Astrocyte (in vitro differentiated cells and primary cell): ENCODE measurements around the gene SRM. TPM values are rescaled to one million over a fixed set of nuclear protein-coding genes. Genes with fewer than 3 reads are reported as not detected.

ENCODE experiments used
- DNase-seq: peaks from one replicate; pipeline ENCODE4 v3.0.0-alpha.2; 2010; ENCODE audit warnings: low read depth
- FAIRE-seq: peaks from 2 replicates; lab custom pipeline; 2011; peaks lifted over from hg19 to GRCh38; lab: Jason Lieb, UNC
- H2AFZ ChIP-seq: 2 replicates; pipeline ENCODE4 v1.6.0; 2012; ENCODE audit warnings: low read depth, low read length, inconsistent platforms
- H3K27ac ChIP-seq: 2 replicates; pipeline ENCODE4 v1.5.1; 2011; ENCODE audit warnings: low read depth, low read length, inconsistent platforms
- H3K27me3 ChIP-seq: 2 replicates; pipeline ENCODE4 v1.6.0; 2011; ENCODE audit warnings: low read length, inconsistent platforms; ENCODE audit not compliant: insufficient read depth
- H3K36me3 ChIP-seq: 2 replicates; pipeline ENCODE4 v1.5.1; 2011; ENCODE audit warnings: low read length, inconsistent platforms; ENCODE audit not compliant: insufficient read depth
- H3K4me1 ChIP-seq: 2 replicates; pipeline ENCODE4 v1.5.1; 2011; ENCODE audit warnings: low read length, inconsistent platforms; ENCODE audit not compliant: insufficient read depth
- H3K4me2 ChIP-seq: 2 replicates; pipeline ENCODE4 v1.6.0; 2012; ENCODE audit warnings: low read length, inconsistent platforms
- H3K4me3 ChIP-seq: 2 replicates; pipeline ENCODE4 v1.5.1; 2011; ENCODE audit warnings: low read depth, mild to moderate bottlenecking, low read length, inconsistent platforms; ENCODE audit not compliant: insufficient read depth
- H3K79me2 ChIP-seq: 2 replicates; pipeline ENCODE4 v1.6.0; 2012; ENCODE audit warnings: mild to moderate bottlenecking, low read length, inconsistent platforms; ENCODE audit not compliant: insufficient read depth
- H3K9ac ChIP-seq: 2 replicates; pipeline ENCODE4 v1.6.0; 2012; ENCODE audit warnings: mild to moderate bottlenecking, low read length, inconsistent platforms
- H3K9me3 ChIP-seq: 2 replicates; pipeline ENCODE4 v1.5.1; 2012; ENCODE audit warnings: low read depth, mild to moderate bottlenecking, low read length, inconsistent platforms; ENCODE audit not compliant: insufficient read depth
- H4K20me1 ChIP-seq: 2 replicates; pipeline ENCODE4 v1.6.0; 2012; ENCODE audit warnings: low read length, inconsistent platforms; ENCODE audit not compliant: insufficient read depth
- H3K27ac Mint-ChIP-seq: one replicate; pipeline ENCODE4 v1.8.0; 2021; ENCODE audit warnings: mild to moderate bottlenecking, mixed read lengths; ENCODE audit not compliant: unreplicated experiment
- H3K27me3 Mint-ChIP-seq: one replicate; pipeline ENCODE4 v1.8.0; 2021; ENCODE audit warnings: low read depth, mixed read lengths; ENCODE audit not compliant: unreplicated experiment
- H3K36me3 Mint-ChIP-seq: one replicate; pipeline ENCODE4 v1.8.0; 2021; ENCODE audit warnings: low read depth, mixed read lengths; ENCODE audit not compliant: unreplicated experiment
- H3K4me1 Mint-ChIP-seq: one replicate; pipeline ENCODE4 v1.8.0; 2021; ENCODE audit warnings: low read depth, mixed read lengths; ENCODE audit not compliant: unreplicated experiment
- H3K4me3 Mint-ChIP-seq: one replicate; pipeline ENCODE4 v1.8.0; 2021; ENCODE audit warnings: mild to moderate bottlenecking, moderate library complexity, mixed read lengths; ENCODE audit not compliant: unreplicated experiment
- H3K9me3 Mint-ChIP-seq: one replicate; pipeline ENCODE4 v1.8.0; 2021; ENCODE audit warnings: mild to moderate bottlenecking, mixed read lengths; ENCODE audit not compliant: unreplicated experiment
- CTCF ChIP-seq: IDR thresholded peaks from 2 replicates; pipeline ENCODE4 v1.5.1; 2011; ENCODE audit warnings: low read depth, mild to moderate bottlenecking, inconsistent platforms, low read length, moderate library complexity; ENCODE audit not compliant: insufficient read depth
- EZH2 ChIP-seq: IDR thresholded peaks from 2 replicates; pipeline ENCODE4 v1.6.1; 2012; ENCODE audit warnings: mild to moderate bottlenecking, low read length, inconsistent platforms; ENCODE audit not compliant: insufficient read depth
- total RNA-seq: library from RNA; stranded (reverse); gene quantifications from 2 replicates; pipeline ENCODE4 v1.2.1, GENCODE V29; 2021

Gene SRM
- total RNA-seq, 1 donor from 2014 or later: 225 TPM

DNA sequence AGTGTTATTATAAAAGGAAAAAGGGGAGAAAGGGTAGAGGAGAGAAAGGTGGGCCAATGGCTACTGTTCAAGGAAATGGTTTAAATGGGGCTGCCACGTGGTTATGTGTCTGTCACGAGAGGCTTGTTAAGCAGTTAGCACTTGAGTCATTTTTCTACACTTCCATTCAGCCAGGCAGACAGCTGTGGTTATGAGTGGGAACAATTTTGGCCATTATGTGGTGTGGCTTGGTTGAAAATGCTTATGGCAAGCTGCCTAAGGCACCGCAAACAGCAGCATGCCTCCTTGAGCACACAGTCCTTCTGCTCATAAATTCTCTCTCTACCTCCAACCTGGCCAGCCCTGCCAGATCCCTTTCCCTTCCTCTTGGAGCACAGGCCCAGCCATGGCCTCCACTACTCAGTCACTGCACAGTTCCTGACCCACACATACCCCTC is 3.2 kb upstream of the SRM start:
- TF ChIP-seq CTCF (no peak), EZH2 (no peak)
- Histone ChIP-seq H3K27ac (no peak overlapping the region), H4K20me1 (peaks cover 16% of the 10 kb centered on the region), H3K4me2 (no peak overlapping the region), H3K27me3 (no peaks in the 10 kb centered on the region), H3K79me2 (peaks cover 28% of the 10 kb centered on the region), H3K4me3 (no peak overlapping the region), H3K36me3 (peaks cover 24% of the 10 kb centered on the region), H3K9me3 (no peaks in the 10 kb centered on the region), H2AFZ (no peak overlapping the region), H3K4me1 (peaks cover 14% of the 10 kb centered on the region), H3K9ac (no peak overlapping the region)
- Mint-ChIP-seq H3K36me3 (peaks cover 16% of the 10 kb centered on the region), H3K4me3 (no peak overlapping the region), H3K27me3 (no peaks in the 10 kb centered on the region), H3K4me1 (peaks cover 16% of the 10 kb centered on the region), H3K27ac (no peak overlapping the region), H3K9me3 (no peaks in the 10 kb centered on the region)
- peak; percentile 91 for DNase-seq
- FAIRE-seq: no peak

- no peak for DNase-seq
- H3K27ac ChIP-seq: no peak overlapping the region
- no peak for FAIRE-seq
Observed at GRCh38 chr1:11061652-11062365, 2.0 kb upstream of the SRM start.

More at GRCh38 chr1:11061652-11062365, 2.0 kb upstream of the SRM start:
- H3K9ac ChIP-seq: peak overlapping the region; percentile 10
- no peak for TF ChIP-seq EZH2
- no peak for TF ChIP-seq CTCF
- no peak overlapping the region for H3K4me3 ChIP-seq
- no peak overlapping the region for H3K4me3 Mint-ChIP-seq
- H3K27me3 ChIP-seq: no peaks in the 10 kb centered on the region
- H3K9me3 ChIP-seq: no peaks in the 10 kb centered on the region
- peaks cover 14% of the 10 kb centered on the region for H3K4me1 ChIP-seq
- no peaks in the 10 kb centered on the region for H3K27me3 Mint-ChIP-seq
- H3K27ac Mint-ChIP-seq: peak overlapping the region; percentile 18
- H4K20me1 ChIP-seq: peaks cover 26% of the 10 kb centered on the region
- H3K79me2 ChIP-seq: peaks cover 35% of the 10 kb centered on the region
- peaks cover 22% of the 10 kb centered on the region for H3K36me3 ChIP-seq
- peaks cover 15% of the 10 kb centered on the region for H3K36me3 Mint-ChIP-seq
- H3K4me1 Mint-ChIP-seq: peaks cover 16% of the 10 kb centered on the region
- no peaks in the 10 kb centered on the region for H3K9me3 Mint-ChIP-seq
- H2AFZ ChIP-seq: no peak overlapping the region
- peak overlapping the region; percentile 92 for H3K4me2 ChIP-seq
